Skin of body (tissue), 2 donors: Measurements from ENCODE around the gene AKT2. TPM values are rescaled to one million over a fixed set of nuclear protein-coding genes. Genes with fewer than 3 reads are reported as not detected.
"Not testable (repeated sequence)": the region's sequence is repeated elsewhere in the genome, so short reads cannot be mapped to it uniquely, and the experiment has no call there.

Source experiments
- DNase-seq: peaks from one replicate; lab custom pipeline; 2025; lab: John Stamatoyannopoulos, UW
- total RNA-seq: library from RNA; depleted of rRNA; stranded (reverse); fragments of >200 nt; gene quantifications from one replicate; pipeline ENCODE4 v1.2.3, GENCODE V29; 2014

Gene AKT2
- total RNA-seq, 1 donor from 2014 or later: 94.4 TPM

DNA sequence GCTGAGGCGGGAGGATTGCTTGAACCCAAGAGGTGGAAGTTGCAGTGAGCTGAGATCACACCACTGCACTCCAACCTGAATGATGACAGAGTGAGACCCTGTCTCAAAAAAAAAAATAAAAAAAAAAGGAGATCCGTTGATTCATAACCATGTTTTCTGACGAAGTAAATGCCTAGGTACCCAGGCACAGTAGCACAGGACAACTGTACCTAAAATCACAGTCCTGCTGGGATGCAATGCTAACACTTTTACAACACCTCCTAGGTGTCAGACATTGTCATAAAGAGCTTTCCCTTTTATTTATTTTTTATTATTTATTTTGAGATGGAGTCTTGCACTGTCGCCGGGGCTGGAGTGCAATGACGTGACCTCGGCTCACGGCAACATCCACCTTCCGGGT, 64.5 kb downstream of the AKT2 start:
- DNase-seq: no peak

DNA sequence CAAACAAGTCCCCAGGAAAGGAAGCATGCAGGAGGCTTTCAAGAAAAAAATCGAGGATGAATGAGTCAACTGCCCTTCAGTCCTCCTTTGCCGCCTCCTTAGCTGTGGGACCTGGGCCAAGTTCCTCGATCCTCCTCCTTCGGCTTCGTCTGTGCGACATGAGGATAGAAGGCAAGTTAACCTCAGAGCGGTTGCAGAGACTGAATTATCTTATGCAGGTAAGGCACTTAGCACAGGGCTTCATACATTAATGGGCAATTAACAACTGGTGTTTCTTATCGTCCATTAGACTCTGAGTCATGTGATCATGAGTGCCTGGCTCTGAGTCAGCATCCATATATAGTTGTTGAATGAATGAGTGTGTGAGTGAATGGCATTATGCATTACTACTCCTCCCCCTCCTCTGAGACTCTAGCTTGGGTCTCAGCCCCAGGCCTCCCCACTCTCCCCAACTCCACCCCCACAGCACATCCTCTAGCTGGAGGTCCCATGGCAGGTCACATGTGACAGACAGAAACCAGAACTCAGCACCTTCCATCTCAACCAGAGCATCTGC, 65.3 kb downstream of the AKT2 start:
- no peak for DNase-seq

GRCh38 chr19:40219029-40219428, 66.1 kb downstream of the AKT2 start:
- DNase-seq: not testable (repeated sequence)

DNA sequence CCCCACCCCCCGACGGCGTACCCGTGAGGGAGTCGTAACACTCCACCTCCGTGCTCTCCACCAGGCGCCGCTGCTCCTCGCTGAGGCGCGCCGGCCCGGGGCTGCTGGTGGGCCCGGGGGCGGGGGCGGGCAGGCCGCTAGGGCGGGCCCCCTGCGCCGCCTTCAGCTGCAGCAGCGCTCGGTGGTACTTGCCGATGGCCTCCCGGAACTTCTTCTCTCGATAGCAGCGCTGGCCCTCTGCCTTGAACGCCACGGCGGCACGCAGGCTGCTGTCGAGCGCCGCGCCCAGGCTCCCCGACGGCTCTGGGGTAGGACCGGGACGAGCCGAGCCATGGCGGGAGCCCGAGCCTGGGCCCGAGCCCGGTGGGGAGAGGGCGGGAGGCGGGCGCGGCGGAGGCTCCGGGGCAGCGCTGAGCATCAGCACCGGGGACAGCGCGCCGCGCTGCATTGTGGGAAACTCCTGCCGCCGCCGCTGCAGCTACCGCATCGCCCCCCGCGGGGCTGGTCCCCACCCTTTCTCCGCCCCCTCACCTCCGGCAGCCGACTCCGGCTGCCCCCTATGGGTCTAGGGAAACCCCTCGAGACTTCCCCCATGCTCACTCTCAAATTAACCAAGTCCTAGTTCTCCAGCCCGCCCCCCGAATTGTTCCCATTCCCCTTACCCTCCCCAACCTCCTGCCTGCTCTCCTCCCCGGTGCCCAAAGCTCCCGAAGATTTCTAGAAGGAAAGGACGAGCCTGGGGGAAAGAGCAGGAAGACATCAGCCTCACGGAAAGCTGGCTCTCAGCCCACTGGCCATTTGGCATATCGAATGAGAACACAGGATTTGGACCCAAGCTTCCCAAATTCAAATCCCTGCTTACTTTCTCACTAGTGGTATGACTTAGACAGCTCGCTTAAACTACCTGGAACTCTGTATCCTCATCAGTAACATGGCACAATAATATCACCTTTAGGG, 66.9 kb downstream of the AKT2 start, which contains the start of gene TTC9B:
TSS of gene TTC9B (minus strand) at position 451 of the 957 bp plus-strand sequence. CDS start at position 448, 3 bp downstream.
- DNase-seq: no peak

GRCh38 chr19:40217027-40217810, 67.9 kb downstream of the AKT2 start:
- no peak for DNase-seq

- DNase-seq: no peak
Observed at GRCh38 chr19:40216777-40217026, 68.4 kb downstream of the AKT2 start.

DNA sequence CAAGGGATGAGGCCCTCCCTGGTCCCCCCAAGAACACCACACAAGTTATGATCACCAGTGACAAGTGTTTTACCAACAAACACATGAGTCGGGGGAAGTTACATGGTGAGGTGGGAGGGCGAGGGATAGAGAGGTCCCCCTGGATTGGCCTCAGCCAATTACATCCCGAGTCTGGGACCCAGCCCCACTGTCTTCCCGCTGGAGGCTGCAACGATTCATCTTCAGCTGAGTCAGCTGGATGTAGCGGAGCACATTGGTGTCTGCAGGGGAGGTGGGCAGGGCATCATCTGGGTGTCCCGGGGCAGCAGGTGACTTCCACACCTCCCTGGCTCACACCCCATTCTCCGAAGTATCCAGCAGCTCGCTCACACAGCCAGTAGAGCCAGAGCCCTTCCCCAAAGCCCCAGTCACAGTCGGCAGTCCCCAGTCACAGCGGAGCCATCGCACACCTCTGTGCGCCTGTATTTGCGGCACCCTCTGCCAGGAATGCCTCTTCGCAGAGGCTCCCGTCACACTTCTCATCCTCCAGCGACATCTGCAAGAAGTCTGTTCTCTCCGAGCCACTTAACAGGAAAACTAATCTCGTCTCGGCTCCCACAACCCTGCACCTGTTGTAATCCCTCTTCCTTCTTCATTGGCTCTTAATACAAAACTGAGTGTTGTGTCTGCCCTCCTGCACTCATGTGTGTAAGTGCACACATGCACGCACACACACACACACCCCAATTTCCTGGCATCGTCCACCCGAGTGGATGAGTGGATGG, 69.0 kb downstream of the AKT2 start:
- DNase-seq: no peak

DNA sequence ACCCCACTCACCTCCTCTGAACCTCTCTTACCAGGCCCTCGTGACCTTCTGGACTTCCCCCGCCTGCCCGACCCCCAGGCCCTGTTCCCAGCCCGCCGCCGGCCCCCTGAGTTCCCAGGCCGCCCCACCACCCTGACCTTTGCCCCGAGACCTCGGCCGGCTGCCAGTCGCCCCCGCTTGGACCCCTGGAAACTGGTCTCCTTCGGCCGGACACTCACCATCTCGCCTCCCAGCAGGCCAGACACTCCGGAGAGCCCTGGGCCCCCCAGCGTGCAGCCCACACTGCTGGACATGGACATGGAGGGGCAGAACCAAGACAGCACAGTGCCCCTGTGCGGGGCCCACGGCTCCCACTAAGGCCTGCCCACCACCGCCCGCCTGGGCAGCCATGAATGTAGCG, 70.2 kb downstream of the AKT2 start:
- DNase-seq: no peak

GRCh38 chr19:40213882-40214570, 71.1 kb downstream of the AKT2 start:
- no peak for DNase-seq

DNA sequence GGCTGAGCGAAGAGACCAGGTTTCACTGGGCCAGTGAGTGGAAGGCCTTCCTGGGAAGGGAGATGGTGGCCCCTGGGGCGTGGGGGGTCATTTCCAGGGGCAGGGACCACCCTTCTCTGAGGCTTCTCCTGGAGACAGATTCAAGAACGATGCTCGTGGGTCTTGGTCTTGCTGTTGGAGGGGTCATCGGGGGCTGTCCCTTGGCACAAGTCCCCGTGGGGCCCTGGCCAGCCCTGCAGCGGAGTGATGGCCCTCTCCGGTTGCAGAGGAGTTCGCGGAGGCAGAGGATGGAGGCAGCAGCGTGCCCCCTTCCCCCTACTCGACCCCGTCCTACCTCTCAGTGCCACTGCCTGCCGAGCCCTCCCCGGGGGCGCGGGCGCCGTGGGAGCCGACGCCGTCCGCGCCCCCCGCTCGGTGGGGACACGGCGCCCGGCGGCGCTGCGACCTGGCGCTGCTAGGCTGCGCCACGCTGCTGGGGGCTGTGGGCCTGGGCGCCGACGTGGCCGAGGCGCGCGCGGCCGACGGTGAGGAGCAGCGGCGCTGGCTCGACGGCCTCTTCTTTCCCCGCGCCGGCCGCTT, 71.8 kb downstream of the AKT2 start:
- no peak for DNase-seq

GRCh38 chr19:40210889-40211288, 74.3 kb downstream of the AKT2 start:
- DNase-seq: no peak

GRCh38 chr19:40208602-40209001, 76.5 kb downstream of the AKT2 start:
- DNase-seq: no peak

GRCh38 chr19:40205760-40206159, 79.4 kb downstream of the AKT2 start:
- DNase-seq: no peak

GRCh38 chr19:40204381-40204780, 80.8 kb downstream of the AKT2 start:
- no peak for DNase-seq

- no peak for DNase-seq
Observed at GRCh38 chr19:40200341-40201099, 84.6 kb downstream of the AKT2 start.

GRCh38 chr19:40198272-40198990, 86.7 kb downstream of the AKT2 start:
- DNase-seq: no peak

DNA sequence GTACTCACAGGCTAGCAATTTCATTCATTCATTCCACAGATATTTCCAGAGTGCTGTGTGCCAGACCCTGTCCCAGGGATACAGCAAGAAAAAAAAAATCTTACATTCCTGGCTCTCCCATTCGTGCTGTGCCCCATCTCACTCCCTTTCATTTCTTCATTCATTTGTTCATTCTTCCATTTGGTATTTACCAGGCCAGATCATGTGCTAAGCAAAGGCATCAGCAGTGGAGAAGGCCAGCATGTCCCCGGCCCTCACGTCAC, 91.6 kb downstream of the AKT2 start:
- DNase-seq: no peak

DNA sequence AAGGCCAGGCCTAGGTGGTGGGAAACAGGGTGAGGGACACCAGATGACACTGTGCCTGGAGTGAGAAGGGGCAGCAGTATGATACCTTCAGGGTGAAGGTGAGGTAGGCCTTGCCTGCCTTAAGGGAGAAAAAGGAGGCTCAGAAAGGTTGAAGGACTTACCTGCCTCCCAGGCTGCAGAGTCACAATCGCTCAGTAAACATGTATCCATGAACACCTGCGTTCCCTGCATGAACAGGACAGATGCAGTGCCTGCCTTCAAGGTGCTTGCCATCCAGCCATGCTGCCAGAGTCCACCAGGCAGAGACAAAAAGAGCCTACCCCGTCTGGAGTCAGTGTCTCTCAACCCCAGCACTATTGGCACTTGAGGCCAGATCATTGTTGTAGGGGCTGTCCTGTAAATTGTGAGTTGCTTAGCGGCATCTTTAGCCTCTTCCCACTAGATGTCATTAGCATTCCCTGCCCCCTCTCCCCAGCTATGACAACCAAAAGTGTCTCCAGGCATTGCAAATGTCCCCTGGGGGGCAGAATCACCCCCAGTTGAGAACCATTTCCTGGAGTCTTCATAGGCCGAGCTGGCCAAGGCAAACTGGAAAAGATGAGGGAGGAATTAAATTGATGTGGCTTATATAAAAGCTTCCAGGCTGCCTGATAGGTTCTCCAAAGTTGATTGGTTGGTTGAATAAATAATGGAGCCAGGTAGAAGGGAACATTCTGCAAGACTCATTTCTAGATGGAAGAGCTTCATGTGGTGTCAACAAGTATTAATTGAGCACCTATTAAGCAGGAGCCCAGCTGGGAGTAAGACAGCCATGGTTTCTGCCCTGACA, 92.2 kb downstream of the AKT2 start:
- DNase-seq: no peak
